Measurements from ENCODE around the gene NFE2L1. TPM values are rescaled to one million over a fixed set of nuclear protein-coding genes. Genes with fewer than 3 reads are reported as not detected.
"Not testable (repeated sequence)": the region's sequence is repeated elsewhere in the genome, so short reads cannot be mapped to it uniquely, and the experiment has no call there.

NFE2L1 gene, protein sequence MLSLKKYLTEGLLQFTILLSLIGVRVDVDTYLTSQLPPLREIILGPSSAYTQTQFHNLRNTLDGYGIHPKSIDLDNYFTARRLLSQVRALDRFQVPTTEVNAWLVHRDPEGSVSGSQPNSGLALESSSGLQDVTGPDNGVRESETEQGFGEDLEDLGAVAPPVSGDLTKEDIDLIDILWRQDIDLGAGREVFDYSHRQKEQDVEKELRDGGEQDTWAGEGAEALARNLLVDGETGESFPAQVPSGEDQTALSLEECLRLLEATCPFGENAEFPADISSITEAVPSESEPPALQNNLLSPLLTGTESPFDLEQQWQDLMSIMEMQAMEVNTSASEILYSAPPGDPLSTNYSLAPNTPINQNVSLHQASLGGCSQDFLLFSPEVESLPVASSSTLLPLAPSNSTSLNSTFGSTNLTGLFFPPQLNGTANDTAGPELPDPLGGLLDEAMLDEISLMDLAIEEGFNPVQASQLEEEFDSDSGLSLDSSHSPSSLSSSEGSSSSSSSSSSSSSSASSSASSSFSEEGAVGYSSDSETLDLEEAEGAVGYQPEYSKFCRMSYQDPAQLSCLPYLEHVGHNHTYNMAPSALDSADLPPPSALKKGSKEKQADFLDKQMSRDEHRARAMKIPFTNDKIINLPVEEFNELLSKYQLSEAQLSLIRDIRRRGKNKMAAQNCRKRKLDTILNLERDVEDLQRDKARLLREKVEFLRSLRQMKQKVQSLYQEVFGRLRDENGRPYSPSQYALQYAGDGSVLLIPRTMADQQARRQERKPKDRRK
- total RNA-seq, result 100 to 1,000 TPM; 182 to 275 (median 247) TPM
- long read RNA-seq, donor 1, full-length matches to known transcripts, result 48 of 155 reads
- long read RNA-seq, donor 1, partial matches to known transcripts, result 86 of 155 reads
- long read RNA-seq, donor 1, other reads (novel, unspliced or antisense), result 21 of 155 reads
- long read RNA-seq, donor 2, full-length matches to known transcripts, result 3 of 28 reads
- long read RNA-seq, donor 2, partial matches to known transcripts, result 0 of 28 reads
- long read RNA-seq, donor 2, other reads (novel, unspliced or antisense), result 25 of 28 reads

GRCh38 chr17:48047741-48048383 lies at the start of gene NFE2L1:
Gene NFE2L1, plus strand, starts transcription at chr17:48048359. Its CDS starts 2,760 bp downstream, at chr17:48051119.
- H3K9me3 ChIP-seq, result no peaks in the 10 kb centered on the region
- H3K4me1 ChIP-seq (ENCODE audit: low read depth), result peaks cover 51% of the 10 kb centered on the region
- DNase-seq, result peak; percentile 97 to 100 (median 99)
- H3K36me3 ChIP-seq (ENCODE audit: low read depth), result no peaks in the 10 kb centered on the region
- intact Hi-C loops (cut with DNase I, micrococcal nuclease), result no loop called here
- ATAC-seq, result peak; percentile 89
- TF ChIP-seq, protein P1, sequence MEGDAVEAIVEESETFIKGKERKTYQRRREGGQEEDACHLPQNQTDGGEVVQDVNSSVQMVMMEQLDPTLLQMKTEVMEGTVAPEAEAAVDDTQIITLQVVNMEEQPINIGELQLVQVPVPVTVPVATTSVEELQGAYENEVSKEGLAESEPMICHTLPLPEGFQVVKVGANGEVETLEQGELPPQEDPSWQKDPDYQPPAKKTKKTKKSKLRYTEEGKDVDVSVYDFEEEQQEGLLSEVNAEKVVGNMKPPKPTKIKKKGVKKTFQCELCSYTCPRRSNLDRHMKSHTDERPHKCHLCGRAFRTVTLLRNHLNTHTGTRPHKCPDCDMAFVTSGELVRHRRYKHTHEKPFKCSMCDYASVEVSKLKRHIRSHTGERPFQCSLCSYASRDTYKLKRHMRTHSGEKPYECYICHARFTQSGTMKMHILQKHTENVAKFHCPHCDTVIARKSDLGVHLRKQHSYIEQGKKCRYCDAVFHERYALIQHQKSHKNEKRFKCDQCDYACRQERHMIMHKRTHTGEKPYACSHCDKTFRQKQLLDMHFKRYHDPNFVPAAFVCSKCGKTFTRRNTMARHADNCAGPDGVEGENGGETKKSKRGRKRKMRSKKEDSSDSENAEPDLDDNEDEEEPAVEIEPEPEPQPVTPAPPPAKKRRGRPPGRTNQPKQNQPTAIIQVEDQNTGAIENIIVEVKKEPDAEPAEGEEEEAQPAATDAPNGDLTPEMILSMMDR (IDR thresholded peaks at IDR 0.05), result no peak
- H3K4me3 ChIP-seq, result peak within 1 kb of the TSS; percentile 51

GRCh38 chr17:47999582-47999981 lies 48.6 kb upstream of the NFE2L1 start:
- DNase-seq (no peak), ATAC-seq (peak; percentile 80)
- intact Hi-C loops (cut with DNase I, micrococcal nuclease), result no loop called here

DNA sequence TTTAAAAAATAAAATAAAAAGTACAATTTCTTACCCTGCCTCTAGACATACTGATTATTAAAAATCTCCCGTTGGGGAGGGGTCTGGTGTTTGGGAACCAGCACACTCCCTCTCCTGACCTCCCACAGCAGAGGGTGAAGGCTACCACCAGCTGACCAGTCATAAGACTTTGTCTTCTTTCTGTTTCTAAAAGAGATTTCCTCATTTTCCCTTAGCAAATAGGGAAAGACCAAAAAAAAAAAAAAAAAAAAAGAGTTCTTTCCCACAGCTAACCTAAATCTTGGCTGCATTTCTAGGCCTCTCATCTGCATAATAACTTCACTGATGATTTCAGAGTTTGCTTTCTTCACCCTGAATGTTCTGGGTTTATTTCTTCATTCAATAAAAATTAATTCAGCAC lies 47.0 kb upstream of the NFE2L1 start:
- TF ChIP-seq, protein P1 (IDR thresholded peaks at IDR 0.05), result no peak
- no peak for DNase-seq
- Histone ChIP-seq H3K4me3 (no peak overlapping the region), H3K9me3 (no peaks in the 10 kb centered on the region), H3K4me1 (ENCODE audit: low read depth) (no peaks in the 10 kb centered on the region), H3K36me3 (ENCODE audit: low read depth) (no peaks in the 10 kb centered on the region)
- intact Hi-C loops (cut with DNase I, micrococcal nuclease), result no loop called here
- ATAC-seq, result no peak

More at GRCh38 chr17:47999582-47999981, 48.6 kb upstream of the NFE2L1 start:
- H3K36me3 ChIP-seq (ENCODE audit: low read depth), result no peaks in the 10 kb centered on the region
- no peak overlapping the region for H3K4me3 ChIP-seq
- no peaks in the 10 kb centered on the region for H3K9me3 ChIP-seq
- H3K4me1 ChIP-seq (ENCODE audit: low read depth), result no peaks in the 10 kb centered on the region
- TF ChIP-seq, protein P1 (IDR thresholded peaks at IDR 0.05), result no peak

DNA sequence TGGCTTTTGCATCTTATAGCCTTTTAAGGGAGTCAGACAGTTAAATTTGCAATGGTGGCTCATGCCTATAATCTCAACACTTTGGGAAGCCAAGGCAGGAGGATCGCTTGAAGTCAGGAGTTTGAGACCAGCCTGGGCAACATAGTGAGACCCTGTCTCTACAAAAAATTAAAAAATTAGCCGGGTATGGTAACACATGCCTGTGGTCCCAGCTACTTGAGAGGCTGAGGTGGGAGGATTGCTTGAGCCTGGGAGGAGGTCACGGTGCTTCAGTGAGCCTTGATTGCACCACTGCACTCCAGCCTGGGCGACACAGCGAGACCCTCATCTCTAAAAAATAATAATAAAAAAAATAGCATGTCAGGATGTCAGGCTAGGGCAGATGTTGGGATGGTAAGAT lies 46.5 kb upstream of the NFE2L1 start:
- H3K4me1 ChIP-seq (ENCODE audit: low read depth); H3K4me3 ChIP-seq; DNase-seq; ATAC-seq; intact Hi-C loops (cut with DNase I, micrococcal nuclease); H3K9me3 ChIP-seq; H3K36me3 ChIP-seq (ENCODE audit: low read depth): not testable (repeated sequence)

DNA sequence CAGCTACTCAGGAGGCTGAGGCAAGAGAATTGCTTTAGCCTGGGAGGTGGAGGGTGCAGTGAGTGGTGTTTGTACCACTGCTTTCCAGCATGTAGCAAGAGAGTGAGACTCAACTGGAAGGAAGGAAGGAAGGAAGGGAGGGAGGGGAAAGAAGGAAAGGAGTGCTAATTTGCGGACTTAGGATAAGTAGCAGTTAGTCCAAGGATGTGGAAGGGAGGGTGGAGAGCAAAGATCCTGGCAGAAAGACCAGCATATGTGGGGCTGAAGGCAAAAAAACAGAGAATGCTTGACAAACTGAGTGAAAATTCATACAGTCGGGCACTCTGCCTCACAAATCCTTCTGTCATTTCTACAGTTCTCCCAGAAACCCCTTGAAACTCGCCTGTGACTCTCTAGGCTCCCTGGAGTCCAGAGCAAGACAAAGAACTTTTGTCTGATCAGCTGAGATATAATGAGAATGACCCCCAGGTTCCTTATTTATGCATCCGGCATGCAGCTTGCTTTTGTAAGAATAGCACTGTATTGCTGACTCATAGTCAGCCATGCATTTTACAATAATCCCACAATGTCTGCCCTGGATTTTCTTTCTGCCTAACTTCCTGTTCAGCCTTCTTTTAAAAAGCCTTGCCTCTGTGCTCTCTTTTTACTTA lies 45.8 kb upstream of the NFE2L1 start:
- DNase-seq (no peak), ATAC-seq (peak; percentile 75)
- H3K4me1 ChIP-seq (ENCODE audit: low read depth), result no peaks in the 10 kb centered on the region
- no peaks in the 10 kb centered on the region for H3K9me3 ChIP-seq
- no peaks in the 10 kb centered on the region for H3K36me3 ChIP-seq (ENCODE audit: low read depth)
- intact Hi-C loops (cut with DNase I, micrococcal nuclease), result no loop called here
- TF ChIP-seq, protein P1 (IDR thresholded peaks at IDR 0.05), result no peak
- no peak overlapping the region for H3K4me3 ChIP-seq

Data from mucosa of descending colon (tissue), 3 donors.